HG03060 (cell line): ENCODE measurements around the gene ARPP21.

ENCODE experiments used
- ATAC-seq: cut with Tn5 transposase; IDR thresholded peaks from one replicate; pipeline ENCODE4 v1.9.1; 2021; ENCODE audit warnings: low read depth, moderate number of reproducible peaks; ENCODE audit not compliant: unreplicated experiment

Gene ARPP21

GRCh38 chr3:35727179-35727578 lies 87.9 kb downstream of the ARPP21 start:
- ATAC-seq: no peak

DNA sequence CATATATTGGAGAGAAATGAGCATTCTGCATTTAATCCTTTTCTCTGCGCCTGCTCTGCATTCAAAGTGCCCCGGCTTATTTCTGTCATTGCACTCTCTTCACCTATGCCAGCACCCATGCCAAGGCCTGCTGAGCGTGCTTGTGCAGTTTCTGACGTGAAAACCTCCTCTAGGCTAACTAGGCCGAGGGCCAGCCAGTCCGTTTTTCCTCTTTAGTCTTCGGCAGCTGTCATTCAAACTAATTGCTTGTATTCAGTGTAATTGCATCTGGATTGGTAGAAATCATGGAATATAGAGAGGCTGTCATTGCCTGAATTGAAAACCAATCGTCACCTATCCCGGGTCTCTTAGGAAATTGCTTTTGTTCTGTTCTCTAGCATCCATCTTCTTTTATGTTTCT lies 94.0 kb downstream of the ARPP21 start:
- ATAC-seq: no peak

GRCh38 chr3:35733864-35734263 lies 94.5 kb downstream of the ARPP21 start:
- ATAC-seq: no peak

DNA sequence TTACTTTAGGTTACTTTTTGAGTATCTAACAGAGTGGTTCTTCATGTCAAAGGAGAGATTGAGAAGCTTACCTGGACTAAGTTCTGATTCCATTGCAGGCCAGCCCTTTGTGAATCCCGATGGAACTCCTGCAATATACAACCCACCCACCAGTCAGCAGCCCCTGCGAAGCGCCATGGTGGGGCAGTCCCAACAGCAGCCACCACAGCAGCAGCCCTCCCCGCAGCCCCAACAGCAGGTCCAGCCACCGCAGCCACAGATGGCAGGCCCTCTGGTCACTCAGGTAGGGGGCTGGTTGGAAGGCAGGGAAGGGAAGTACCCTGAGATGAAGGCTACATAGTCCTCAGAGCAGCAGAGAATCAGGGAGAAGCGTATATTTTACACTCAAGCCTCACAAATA lies 97.8 kb downstream of the ARPP21 start:
- ATAC-seq: no peak

- ATAC-seq: no peak
Measured at GRCh38 chr3:35737527-35737926, 98.2 kb downstream of the ARPP21 start.

DNA sequence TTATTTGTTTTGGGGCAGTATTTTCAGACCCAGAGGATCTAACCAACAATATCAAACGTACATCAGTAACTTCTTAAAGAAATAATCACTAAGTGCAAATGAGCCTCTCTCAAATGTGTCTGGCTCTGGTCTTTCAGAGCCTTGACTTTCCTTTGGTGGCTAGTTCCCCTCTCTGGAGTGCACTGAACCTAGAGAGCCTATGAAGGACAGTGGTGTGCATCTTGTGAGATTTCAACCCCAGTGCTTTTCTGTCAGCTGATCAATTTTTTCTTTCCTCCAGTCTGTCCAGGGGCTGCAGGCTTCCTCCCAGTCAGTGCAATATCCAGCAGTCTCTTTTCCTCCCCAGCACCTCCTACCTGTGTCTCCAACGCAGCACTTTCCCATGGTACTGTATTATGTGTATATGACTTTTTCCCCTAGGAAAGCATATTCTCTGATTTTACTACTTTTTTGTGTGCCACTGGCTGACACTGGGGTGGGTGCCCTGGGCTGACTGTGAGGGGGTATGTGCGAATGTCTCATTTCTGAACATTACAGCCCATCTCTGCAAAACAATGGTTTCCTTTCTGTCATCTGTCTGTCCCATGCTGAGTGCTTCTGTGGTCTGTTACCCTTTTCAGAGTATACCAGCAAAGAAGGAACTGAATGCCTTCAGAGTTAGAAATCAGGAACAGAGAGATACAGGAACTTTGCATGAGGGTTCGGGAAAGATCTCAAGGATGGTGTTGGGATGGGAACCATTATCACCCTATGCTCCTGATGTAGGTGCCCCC lies 98.8 kb downstream of the ARPP21 start:
- no peak for ATAC-seq

- ATAC-seq: no peak
Measured at GRCh38 chr3:35739181-35739809, 100.0 kb downstream of the ARPP21 start.

GRCh38 chr3:35739964-35740527 lies 100.7 kb downstream of the ARPP21 start:
- ATAC-seq: no peak

DNA sequence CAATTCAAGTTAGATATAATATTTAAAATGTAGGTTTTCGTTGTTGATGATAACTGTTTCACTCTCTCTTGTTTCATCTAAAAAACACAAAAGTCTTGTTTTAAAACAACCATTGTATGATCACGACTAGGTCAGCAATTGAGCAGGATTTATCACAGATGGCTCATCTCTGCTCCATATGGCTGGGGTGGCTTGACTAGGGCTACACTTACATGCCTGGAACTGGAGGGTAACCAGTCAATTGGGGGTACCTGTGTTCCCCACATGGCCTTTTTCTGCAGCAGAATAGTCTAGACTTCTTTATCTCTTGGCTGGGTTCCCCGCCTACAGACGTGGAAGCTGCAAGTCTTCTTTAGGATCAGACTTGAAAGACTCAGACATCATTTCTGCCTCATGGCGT lies 103.9 kb downstream of the ARPP21 start:
- ATAC-seq: no peak

GRCh38 chr3:35744419-35744818 lies 105.1 kb downstream of the ARPP21 start:
- no peak for ATAC-seq

DNA sequence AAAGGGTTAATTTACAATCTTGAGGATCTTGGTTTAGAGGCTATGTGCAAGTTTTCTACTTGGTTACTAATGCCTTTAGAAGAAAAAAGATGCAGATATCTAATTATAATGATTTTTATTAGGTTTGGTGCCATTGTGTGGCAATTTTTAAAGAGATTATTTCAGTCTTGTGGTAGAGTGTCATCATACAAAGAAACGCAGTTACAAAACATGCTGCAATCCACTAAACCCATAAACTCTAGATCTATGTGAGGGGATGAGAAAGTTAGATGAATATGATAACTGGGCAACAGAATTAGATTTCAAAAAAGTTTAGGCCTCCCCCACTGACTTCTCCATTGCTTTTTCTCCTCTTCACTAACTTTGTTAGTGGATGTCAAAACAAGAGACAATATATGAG lies 106.0 kb downstream of the ARPP21 start:
- no peak for ATAC-seq

DNA sequence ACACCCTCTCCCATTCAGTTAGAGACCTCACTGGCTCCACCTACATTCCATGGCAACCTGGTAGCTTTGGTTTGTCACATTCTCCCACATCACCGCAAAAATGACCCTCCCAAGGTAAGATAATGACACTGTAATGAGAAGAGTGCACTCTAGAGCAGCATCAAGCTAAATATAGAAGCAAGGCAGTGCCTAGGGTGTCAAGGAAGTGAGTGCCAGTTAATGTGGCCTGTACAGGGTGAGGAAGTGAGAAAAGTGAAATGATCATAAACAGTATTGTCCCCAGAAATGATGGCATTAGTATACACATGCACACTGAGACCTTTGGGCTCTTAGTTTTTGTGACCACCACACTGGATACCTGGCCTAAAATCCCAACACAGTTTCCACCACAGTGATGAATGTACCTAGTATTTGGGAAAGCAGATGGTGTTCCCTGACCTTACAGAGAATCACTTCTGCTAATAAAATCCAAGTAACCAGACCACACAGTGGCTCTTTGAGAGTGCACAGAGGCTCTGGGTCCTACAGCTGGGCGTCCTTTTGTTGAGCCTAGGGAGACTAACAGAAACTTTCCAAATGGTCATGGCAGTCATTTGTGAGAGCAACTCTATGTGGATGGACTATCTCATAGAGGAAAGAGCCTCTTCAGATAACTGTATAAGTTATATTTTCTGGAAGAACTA lies 106.6 kb downstream of the ARPP21 start:
- no peak for ATAC-seq

DNA sequence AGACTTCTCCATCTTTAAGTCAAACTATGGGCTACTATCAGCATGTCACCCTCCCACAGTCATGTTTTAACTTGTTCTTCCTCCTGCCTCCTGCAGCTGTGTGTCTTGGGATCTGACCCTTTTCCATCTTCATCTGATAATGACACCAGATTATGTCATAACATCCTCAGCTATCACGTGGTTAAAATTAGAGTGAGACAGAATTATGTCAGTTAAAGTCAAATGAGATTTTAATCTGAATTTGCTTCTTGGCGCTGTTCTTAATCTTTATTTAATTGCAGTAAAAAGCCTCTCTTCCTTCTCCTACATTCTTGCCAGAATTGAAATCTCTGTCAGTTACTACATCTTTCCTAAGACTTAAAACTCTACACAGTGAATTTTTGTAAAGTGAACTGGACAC lies 107.2 kb downstream of the ARPP21 start:
- ATAC-seq: no peak

GRCh38 chr3:35748144-35748543 lies 108.8 kb downstream of the ARPP21 start:
- ATAC-seq: no peak

DNA sequence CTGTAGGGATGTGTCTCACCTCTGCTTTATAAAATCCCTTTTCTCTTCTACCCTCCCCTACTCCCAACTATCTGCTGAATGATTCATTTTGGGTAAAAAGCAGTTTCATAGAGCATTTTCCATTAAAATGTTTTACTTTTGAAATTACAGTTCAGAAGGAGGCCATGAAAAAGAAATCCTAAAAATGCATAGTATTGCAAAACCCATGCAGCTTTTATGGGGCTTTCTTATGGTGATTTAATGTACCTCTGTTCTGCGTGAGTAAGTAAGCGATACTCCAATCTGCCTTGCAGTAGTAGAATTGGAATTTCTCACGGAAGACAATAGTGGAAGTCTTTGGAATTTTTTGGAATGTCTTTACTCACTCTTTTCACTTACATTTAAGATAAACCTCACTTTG lies 111.9 kb downstream of the ARPP21 start:
- no peak for ATAC-seq

GRCh38 chr3:35757991-35758757 lies 118.8 kb downstream of the ARPP21 start:
- ATAC-seq: no peak

GRCh38 chr3:35760146-35760545 lies 120.8 kb downstream of the ARPP21 start:
- no peak for ATAC-seq

DNA sequence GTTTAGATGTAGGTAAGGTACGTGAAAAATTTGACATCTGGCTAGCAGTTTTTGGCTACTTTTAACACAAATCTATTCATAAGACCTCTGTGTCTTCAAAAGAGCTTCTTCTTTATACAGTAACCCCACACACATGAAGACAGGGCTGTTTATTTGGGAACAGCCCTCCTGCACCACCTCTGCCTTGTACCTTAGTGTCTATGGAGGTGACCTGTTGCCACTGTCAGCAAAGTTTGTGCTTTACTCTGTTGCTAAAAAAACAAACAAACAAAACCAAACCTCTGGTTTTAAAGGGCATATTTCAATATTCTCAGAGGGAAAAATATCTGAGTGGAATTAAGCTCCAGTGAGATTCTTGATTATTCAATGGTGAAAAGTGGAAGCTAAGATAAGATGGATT lies 122.0 kb downstream of the ARPP21 start:
- ATAC-seq: no peak

DNA sequence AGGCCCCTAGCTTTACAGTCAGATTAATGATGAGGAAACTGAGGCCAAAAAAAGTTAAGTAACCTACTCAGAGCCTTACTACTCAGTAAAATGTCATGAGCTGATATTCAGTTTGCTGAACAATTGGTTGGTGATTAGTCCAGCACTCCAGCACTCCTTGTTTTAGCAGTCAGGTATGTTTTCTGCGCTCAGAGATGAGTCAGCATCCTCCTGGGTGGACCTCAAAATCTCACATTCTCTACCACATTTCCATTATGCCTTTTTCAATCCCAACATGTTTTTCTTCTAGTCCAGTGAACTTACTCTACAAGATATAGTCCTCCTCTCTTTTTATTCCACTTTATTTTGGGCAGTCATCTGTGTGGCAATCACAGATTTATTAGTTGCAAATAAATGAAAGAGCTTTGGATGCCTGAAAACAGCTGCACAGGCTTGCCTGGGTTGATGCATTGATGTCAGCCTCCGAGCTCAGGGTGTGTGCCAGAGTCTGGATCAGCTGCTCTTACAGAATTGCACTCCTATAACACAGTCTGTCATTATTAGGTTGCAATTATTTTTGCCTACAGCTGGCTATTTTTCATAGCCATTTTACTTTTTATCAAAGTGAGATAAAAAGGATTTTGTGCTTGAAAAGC lies 133.2 kb downstream of the ARPP21 start:
- no peak for ATAC-seq

DNA sequence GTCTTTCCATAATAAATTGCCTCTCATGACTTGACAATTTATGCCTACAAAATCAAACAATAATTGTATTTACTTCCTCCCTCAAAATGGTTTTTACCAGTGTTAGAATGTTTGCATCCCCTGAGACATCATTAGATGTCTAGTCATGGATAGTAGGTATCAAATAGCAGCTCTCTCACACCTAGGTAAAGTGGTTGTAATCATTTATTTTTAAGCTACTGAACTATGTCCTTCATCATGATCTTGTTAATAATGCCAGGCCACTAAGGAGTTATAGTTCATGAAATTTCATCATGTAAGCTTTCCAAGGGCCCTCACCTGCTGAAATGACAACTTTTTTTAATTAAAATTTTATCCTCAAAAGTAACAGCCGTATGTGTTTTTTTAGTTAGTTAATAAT lies 134.1 kb downstream of the ARPP21 start:
- no peak for ATAC-seq
